IPS-NIHi11 (cell line): ENCODE results near the gene CCS.
A peak's percentile ranks its signal among the peaks of the same experiment; 100 is the strongest.
"Not testable (repeated sequence)": the region's sequence is repeated elsewhere in the genome, so short reads cannot be mapped to it uniquely, and the experiment has no call there.

ENCODE experiments used
- DNase-seq: peaks from one replicate; pipeline ENCODE4 v3.0.0; 2012; ENCODE audit warnings: mixed read lengths, low spot score

The CCS gene

DNA sequence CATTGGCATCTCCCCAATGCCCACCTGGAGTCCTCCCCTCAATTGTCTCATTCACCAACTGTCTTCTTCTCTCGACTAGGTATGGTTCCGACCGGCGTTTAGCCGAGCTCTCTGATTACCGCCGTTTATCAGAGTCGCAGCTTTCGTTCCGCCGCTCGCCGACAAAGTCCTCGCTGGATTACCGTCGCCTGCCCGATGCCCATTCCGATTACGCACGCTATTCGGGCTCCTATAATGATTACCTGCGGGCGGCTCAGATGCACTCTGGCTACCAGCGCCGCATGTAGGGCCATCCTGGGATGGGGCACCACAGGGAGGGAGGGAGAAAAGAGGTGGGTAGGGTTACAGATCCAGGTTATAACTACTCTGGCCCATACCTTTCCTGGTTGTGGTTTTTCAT is 33.4 kb downstream of the CCS start:
- no peak for DNase-seq

DNA sequence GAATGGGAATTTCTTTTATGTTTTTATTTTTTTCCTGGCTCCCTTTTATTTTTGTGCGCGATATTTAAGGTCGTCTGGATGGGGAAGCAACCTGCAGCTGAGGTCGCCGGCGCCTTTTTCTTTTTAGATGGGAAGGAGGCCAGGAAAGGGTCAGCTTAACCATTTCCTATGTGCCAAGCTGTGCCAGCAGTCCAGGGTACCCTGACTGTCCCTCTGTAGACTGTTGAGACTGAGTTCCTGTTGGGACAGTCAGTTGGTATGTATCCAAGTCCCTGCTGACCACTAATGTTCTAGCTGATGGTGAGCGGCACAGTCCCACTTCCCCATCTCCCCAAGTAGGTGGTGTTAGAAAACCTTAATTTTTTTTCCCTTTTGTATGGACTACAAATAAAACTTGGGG is 33.9 kb downstream of the CCS start:
- no peak for DNase-seq

DNA sequence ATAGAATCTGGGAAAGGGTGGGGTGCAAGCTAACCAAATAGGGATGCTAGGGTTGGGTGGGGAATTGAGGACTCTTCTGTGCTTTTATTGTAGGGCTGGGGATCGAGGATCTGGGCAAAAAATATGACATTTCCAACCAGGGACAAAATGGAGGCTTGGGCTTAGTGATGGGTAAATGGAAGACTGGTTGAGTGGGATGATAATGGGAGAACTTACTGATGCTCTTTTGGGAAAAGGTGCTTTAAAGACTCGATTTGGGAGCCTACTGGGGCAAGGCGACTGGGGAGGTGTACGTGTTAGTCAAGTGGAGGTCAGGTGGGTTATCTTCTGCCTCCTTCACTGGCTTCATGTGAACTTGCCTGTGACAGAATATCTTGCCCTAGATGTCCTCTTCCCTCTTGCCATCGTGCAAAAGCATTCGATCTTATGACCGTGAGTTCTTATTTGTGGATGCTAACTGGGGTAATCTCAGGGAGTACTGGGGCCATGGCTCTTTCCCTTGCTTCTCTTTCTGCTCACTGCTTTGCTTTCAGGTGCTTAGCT is 35.1 kb downstream of the CCS start:
- DNase-seq, result no peak

DNA sequence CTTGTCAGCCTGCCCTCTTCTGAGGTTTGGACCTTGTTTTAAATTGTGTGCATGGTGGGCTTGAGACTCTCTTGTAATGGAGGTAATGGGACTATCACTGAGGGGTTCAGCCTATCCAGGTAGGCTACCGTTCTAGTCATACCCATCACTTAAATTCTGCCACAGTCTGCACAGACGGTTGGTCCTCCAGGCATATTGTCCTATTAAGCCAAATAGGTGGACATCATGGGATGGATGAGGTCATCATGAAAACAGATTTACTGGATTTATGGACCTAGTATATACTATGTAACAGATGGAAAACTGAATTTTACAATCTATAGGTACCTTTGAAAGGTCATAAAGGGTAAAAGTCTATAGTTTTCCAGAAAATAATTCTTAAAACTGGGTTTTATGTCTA is 36.4 kb downstream of the CCS start:
- no peak for DNase-seq

GRCh38 chr11:66631883-66632282 is 38.9 kb downstream of the CCS start:
- no peak for DNase-seq

GRCh38 chr11:66632952-66633351 is 40.0 kb downstream of the CCS start:
- no peak for DNase-seq

- DNase-seq, result no peak
Measured at GRCh38 chr11:66636411-66636810, 43.4 kb downstream of the CCS start.

DNA sequence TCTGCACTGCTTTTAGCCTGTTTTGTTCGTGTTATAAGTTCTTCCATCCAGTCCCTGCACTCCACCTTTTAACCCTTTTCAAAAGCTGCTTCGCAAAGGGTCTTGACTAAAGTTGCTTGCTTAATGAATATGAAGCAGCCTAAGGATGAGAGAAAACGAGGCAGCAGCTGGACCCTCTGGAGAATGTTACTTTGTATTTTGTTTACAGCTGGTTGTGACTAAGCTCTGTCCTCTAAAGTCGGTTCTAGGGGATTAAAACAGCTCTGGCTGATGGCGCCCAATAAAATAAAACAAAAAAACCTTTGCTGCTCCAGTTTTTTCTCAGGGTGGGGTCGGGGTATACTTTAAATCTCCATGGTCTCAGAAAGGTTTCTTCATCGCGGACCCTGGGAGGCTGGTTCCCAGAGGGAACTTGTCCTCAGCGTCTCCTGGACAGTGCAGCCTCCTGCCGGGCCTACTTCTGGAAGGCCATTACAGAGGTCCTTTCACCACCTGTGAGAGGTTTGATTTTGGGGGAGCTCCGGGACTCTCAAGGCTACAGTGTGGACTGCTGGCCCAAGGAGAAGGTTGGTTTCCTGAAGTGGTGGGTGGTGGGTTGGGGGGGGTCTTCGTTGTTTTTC is 44.7 kb downstream of the CCS start:
- no peak for DNase-seq

DNA sequence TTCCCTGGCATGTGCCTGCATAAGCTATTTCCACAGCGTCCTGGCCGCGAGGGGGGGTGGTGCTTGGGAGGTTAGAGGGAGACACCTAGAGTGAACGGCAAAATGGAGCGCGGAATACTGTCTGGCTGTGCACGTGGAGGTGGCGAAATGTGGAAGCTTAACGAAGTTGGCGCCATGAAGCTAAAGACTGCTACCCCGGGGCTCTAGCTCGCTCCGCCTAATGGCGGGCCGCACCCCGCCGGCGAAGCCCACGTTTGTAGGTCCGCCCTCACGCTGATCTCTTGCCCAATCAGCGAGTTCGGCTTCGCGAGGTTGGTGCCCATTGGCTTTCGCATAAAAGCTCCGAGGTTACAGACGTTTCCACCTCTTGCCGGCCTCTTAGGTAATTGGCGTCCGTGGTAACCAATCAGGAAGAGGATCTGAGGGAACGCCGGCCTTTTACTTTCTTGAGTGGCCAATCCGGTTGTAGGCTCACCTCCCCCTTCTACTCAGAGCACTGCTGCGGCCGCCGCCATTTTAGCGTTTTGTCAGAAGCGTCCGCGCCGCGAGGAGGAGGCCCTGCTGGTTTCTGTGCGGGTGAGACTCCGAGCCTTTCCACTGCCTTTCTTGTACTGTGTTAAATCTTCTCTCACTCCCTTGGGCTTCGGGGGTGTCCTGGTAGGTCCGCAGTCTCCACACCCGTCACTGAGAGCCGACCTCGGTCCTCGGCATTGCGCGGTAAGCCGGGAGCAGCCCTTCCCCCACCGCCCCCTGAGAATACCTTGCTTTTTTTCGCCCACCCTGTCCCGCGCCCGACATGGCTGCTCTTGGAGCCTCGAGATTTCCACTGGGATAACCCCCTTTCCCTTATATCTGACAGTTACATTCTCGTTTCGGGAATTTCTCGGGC is 45.4 kb downstream of the CCS start, which contains the start of gene RBM4:
Gene RBM4 (plus strand): TSS at position 527 of the 889 bp plus-strand sequence. CDS start 1,009 bp downstream, outside the sequence.
- peak; percentile 97 for DNase-seq

- no peak for DNase-seq
Measured at GRCh38 chr11:66639066-66639813, 46.3 kb downstream of the CCS start.

GRCh38 chr11:66639814-66640340 is 46.9 kb downstream of the CCS start:
- DNase-seq, result not testable (repeated sequence)

DNA sequence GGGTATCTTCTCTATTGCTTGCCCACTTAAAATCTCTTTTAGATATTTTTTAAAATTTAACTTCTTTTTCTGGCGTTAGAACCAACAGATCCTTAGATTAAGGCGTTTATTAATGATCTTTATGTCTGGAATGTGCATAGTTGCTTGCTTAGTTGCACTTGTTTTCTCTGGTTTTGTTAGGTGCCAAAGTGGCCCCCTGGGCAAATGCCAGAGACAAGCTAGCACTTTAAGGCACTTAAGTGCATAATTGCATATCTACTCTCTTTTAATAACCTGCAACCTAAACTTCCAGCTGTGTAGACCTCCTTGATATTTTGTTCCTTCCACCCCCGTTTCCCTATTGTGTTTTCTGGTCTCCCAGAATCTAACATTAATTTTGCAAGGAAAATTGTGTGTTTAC is 48.8 kb downstream of the CCS start:
- no peak for DNase-seq

- DNase-seq, result no peak
Measured at GRCh38 chr11:66643745-66644437, 50.9 kb downstream of the CCS start.

GRCh38 chr11:66646828-66647227 is 53.8 kb downstream of the CCS start:
- DNase-seq, result no peak

DNA sequence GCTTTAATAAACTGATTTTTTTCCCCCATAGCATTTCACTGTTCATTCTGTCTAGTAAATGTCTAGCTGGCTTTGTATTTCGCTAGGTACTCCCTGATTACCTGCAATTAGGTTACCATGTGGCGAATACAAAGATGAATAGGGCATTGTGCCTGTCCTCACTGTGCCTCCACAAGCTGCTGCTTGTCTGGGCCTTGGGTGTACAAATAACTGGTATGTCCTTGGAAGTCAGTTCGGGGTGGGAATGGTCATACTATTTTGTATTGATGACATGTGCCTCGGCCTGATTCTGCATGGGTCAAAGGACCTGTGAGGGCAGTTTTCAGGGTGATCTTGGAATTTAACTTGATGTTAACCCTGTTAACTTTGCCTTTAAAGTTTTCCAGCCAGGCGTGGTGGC is 56.9 kb downstream of the CCS start:
- DNase-seq, result no peak

DNA sequence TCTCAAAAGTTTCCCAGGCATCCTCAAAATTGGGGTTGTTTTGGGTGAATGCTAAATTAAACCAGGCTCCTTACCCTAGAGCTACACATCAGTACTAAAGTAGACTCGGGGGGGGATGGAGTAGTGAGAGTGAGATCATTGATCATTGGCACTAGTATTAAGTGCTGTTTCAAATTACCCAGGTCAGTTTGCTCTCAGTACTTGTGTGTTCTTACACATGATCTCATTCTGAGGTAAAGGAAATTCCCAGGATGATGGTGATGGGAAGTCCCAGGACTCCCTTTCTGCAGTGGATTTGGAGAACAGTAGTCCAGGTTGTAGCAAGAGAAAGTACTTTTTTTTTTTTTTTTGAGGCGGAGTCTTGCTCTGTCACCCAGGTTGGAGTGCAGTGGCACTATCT is 58.0 kb downstream of the CCS start:
- no peak for DNase-seq

DNA sequence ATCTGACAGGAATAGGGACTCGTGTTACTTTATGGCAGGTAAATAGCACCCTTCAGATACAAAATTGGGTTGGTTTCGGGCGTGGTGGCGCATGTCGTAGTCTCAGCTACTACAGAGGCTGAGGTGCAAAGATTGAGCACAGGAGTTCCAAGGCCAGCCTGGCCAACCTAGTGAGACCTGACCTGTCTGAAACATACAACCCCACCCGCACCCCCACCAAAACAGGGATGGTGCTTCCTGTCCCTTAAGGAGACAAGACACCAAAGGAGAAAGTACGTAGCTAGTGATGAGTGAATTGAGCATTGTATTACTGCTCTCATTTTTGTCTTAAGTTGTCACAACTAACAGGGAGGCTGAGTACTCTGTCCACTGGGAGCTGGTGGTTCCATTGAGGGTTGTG is 59.7 kb downstream of the CCS start:
- DNase-seq, result no peak

DNA sequence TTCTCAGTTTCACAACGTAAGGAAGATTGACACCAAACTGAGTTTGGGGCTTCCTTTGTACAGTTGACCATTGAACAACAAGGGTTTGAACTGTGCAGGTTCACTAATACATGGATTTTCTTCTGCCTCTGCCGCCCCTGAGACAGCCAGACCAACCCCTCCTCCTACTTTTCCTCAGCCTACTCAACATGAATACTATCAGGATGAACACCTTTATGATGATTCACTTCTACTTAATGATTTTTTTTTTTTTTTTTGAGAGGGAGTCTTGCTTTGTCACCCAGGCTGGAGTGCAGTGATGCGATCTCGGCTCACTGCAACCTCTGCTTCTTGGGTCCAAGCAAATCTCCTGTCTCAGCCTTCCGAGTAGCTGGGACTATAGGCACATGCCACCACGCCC is 60.1 kb downstream of the CCS start:
- DNase-seq, result no peak
